Measurements from ENCODE around the gene TIGIT. TPM values are rescaled to one million over a fixed set of nuclear protein-coding genes. Genes with fewer than 3 reads are reported as not detected.

Gene TIGIT
- total and polyA plus RNA-seq, 2 of the 13 experiments (the other 11 are each of a cell fraction or from before 2014, with no cell fraction given), result not detected

DNA sequence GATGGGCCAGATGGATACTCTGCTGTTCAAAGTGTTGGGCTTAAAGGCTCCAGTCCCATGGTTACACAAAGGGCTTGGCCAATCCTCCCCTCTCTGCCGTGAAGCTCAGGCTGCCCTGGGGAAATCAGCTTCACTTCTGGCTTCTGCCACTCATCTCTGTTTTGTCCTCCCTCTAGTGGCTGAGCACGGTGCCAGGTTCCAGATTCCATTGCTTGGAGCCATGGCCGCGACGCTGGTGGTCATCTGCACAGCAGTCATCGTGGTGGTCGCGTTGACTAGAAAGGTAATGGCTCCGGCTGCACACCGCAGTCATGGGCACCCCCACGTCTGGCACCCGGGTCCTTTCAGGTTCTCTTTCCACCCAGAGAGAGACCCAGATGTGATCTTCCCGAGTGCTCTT, 5.6 kb downstream of the TIGIT start:
- no TSS peak for BruUV-seq (replicated peaks)
- CTCF ChIA-PET (ENCODE audit: low intra/inter-chr PET ratio, low total read pairs), result no interaction called here

More for the DNA sequence above, 5.6 kb downstream of the TIGIT start:
- Histone ChIP-seq H2AFZ (ENCODE audit: low read length) (no peak overlapping the region), H3K27me3 (ENCODE audit: control insufficient read depth in 1 of 2, insufficient read depth in 2 of 2, low read length in 2 of 2) (no peaks in the 10 kb centered on the region; a peak in 1 of 5 replicates), H3K4me2 (ENCODE audit: low read depth, low read length) (peak overlapping the region; percentile 52), H3K79me2 (ENCODE audit: insufficient read depth, low read length) (no peaks in the 10 kb centered on the region), H4K20me1 (ENCODE audit: insufficient read depth, low read length) (no peaks in the 10 kb centered on the region), H3K36me3 (replicated peaks in 1 of 2; ENCODE audit: control insufficient read depth in 1 of 2, insufficient read depth in 2 of 2, low read length in 2 of 2) (no peaks in the 10 kb centered on the region), H3K4me1 (ENCODE audit: insufficient read depth, low read length) (no peaks in the 10 kb centered on the region), H3K9ac (ENCODE audit: insufficient read depth, low read depth, low read length) (no peak overlapping the region), H3K9me3 (ENCODE audit: low read length) (no peaks in the 10 kb centered on the region), H3K27ac (ENCODE audit: extremely low read length, insufficient read depth, low read length) (no peak overlapping the region), H3K4me3 (replicated peaks in 1 of 3; ENCODE audit: insufficient read depth in 1 of 3, low read depth in 2 of 3, low read length in 3 of 3) (no peak overlapping the region)
- ATAC-seq (peak; percentile 99), DNase-seq (ENCODE audit: low spot score) (peak; percentile 40), FAIRE-seq (peak; percentile 71)
- intact Hi-C loops (cut with micrococcal nuclease; ENCODE audit: unreplicated experiment), result loop anchor here (2.0 kb wide), 1 partner anchor 147 kb away; no protein-coding TSS in a partner anchor
- in situ Hi-C loops (cut with HindIII; ENCODE audit: extremely low pct_ligation_motif_present, low pct_unique_long_range_greater_than_20kb), result loop anchor here (10.0 kb wide), 1 partner anchor 145 kb away; no protein-coding TSS in a partner anchor
- WGBS (ENCODE audit: low lambda C conversion rate), result 12% methylated on average over 7 of the region's 13 CpGs
- POLR2A ChIA-PET, result no interaction called here
- no peak for TF ChIP-seq TRIM24 (CRISPR knock-in tag; IDR thresholded peaks at IDR 0.05)
- TF ChIP-seq STAG1 (CRISPR knock-in tag; IDR thresholded peaks at IDR 0.05), result peak; percentile 43; the same call in 1 of the 2 replicates
- 0 out of 2 replicates have a peak, but pooled peaks have one; percentile 60 for TF ChIP-seq ZNF317 (CRISPR knock-in tag; IDR thresholded peaks at IDR 0.05)
- TF ChIP-seq KDM2A (CRISPR knock-in tag; IDR thresholded peaks at IDR 0.05; ENCODE audit: borderline replicate concordance, low read depth), result peak; percentile 34; the same call in 1 of the 2 replicates
- no peak for TF ChIP-seq MTA1 (CRISPR knock-in tag; IDR thresholded peaks at IDR 0.05; ENCODE audit: borderline replicate concordance)
- peak; percentile 44 for TF ChIP-seq YY1 (IDR thresholded peaks at IDR 0.05; ENCODE audit: insufficient read depth, insufficient replicate concordance, low read depth, low read length)
- TF ChIP-seq XRCC5 (optimal IDR thresholded peaks at IDR 0.05; ENCODE audit: low read length), result peak; percentile 83
- TF ChIP-seq ADNP (CRISPR knock-in tag; IDR thresholded peaks at IDR 0.05), result no peak
- TF ChIP-seq TBX3 (IDR thresholded peaks at IDR 0.05; ENCODE audit: borderline replicate concordance), result no peak
- TF ChIP-seq, protein P1, sequence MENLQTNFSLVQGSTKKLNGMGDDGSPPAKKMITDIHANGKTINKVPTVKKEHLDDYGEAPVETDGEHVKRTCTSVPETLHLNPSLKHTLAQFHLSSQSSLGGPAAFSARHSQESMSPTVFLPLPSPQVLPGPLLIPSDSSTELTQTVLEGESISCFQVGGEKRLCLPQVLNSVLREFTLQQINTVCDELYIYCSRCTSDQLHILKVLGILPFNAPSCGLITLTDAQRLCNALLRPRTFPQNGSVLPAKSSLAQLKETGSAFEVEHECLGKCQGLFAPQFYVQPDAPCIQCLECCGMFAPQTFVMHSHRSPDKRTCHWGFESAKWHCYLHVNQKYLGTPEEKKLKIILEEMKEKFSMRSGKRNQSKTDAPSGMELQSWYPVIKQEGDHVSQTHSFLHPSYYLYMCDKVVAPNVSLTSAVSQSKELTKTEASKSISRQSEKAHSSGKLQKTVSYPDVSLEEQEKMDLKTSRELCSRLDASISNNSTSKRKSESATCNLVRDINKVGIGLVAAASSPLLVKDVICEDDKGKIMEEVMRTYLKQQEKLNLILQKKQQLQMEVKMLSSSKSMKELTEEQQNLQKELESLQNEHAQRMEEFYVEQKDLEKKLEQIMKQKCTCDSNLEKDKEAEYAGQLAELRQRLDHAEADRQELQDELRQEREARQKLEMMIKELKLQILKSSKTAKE (CRISPR knock-in tag; IDR thresholded peaks at IDR 0.05; ENCODE audit: borderline replicate concordance), result no peak
- TF ChIP-seq ZNF644 (CRISPR knock-in tag; IDR thresholded peaks at IDR 0.05; ENCODE audit: low read depth), result peak; percentile 76
- TF ChIP-seq ZMYM2 (CRISPR knock-in tag; IDR thresholded peaks at IDR 0.05), result no peak
- TF ChIP-seq, protein P2, sequence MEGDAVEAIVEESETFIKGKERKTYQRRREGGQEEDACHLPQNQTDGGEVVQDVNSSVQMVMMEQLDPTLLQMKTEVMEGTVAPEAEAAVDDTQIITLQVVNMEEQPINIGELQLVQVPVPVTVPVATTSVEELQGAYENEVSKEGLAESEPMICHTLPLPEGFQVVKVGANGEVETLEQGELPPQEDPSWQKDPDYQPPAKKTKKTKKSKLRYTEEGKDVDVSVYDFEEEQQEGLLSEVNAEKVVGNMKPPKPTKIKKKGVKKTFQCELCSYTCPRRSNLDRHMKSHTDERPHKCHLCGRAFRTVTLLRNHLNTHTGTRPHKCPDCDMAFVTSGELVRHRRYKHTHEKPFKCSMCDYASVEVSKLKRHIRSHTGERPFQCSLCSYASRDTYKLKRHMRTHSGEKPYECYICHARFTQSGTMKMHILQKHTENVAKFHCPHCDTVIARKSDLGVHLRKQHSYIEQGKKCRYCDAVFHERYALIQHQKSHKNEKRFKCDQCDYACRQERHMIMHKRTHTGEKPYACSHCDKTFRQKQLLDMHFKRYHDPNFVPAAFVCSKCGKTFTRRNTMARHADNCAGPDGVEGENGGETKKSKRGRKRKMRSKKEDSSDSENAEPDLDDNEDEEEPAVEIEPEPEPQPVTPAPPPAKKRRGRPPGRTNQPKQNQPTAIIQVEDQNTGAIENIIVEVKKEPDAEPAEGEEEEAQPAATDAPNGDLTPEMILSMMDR (CRISPR knock-in tag; IDR thresholded peaks at IDR 0.05), result peak; percentile 80
- no peak for TF ChIP-seq RORA (CRISPR knock-in tag; IDR thresholded peaks at IDR 0.05)
- TF ChIP-seq SMC3 (IDR thresholded peaks at IDR 0.05; ENCODE audit: low read length), result peak; percentile 45
- peak; percentile 68 for TF ChIP-seq ZNF768 (CRISPR knock-in tag; IDR thresholded peaks at IDR 0.05)

All from HepG2 (cell line).